Fibroblast of lung (primary cell): ENCODE data around the gene CDKN2B-AS1. TPM values are rescaled to one million over a fixed set of nuclear protein-coding genes. Genes with fewer than 3 reads are reported as not detected.

Experiments used
- DNase-seq, 2 donors: peaks; one replicate each; pipeline versions ENCODE4 v3.0.0 to v3.0.0-alpha.2; 2010; ENCODE audit warnings: low read depth in 2 of 2
- H2AFZ ChIP-seq: 2 replicates; pipeline ENCODE4 v1.5.1; 2012; ENCODE audit warnings: low read length, control low read depth, inconsistent platforms
- H3K27ac ChIP-seq: 2 replicates; pipeline ENCODE4 v1.5.1; 2011; ENCODE audit warnings: low read length, control low read depth; ENCODE audit not compliant: insufficient read depth
- H3K27me3 ChIP-seq: 2 replicates; pipeline ENCODE4 v1.5.1; 2011; ENCODE audit warnings: mild to moderate bottlenecking, low read length; ENCODE audit not compliant: control insufficient read depth, insufficient read depth
- H3K36me3 ChIP-seq: 2 replicates; pipeline ENCODE4 v1.5.1; 2011; ENCODE audit warnings: low read length; ENCODE audit not compliant: control insufficient read depth, insufficient read depth
- H3K4me1 ChIP-seq: 2 replicates; pipeline ENCODE4 v1.5.1; 2011; ENCODE audit warnings: low read length; ENCODE audit not compliant: control insufficient read depth, insufficient read depth; ENCODE audit errors: extremely low read depth
- H3K4me2 ChIP-seq: 2 replicates; pipeline ENCODE4 v1.5.1; 2011; ENCODE audit warnings: low read length, control low read depth; ENCODE audit not compliant: insufficient read depth; ENCODE audit errors: extremely low read depth
- H3K4me3 ChIP-seq, 4 experiments: fragments of 200-600 bp in 1 of 4; sonication (generic) in 1 of 4; replicated peaks in 1 of 4; 2 replicates each; pipeline ENCODE4 v1.5.1; 2011 to 2016; ENCODE audit warnings: low read length in 4 of 4, low read depth in 3 of 4, mild to moderate bottlenecking in 3 of 4, control low read depth in 2 of 4, inconsistent platforms in 1 of 4, mixed read lengths in 1 of 4; ENCODE audit not compliant: insufficient read depth in 1 of 4; ENCODE audit errors: control extremely low read depth in 1 of 4
- H3K79me2 ChIP-seq: 2 replicates; pipeline ENCODE4 v1.5.1; 2012; ENCODE audit warnings: mild to moderate bottlenecking, low read length, inconsistent platforms; ENCODE audit not compliant: control insufficient read depth, insufficient read depth
- H3K9ac ChIP-seq: 2 replicates; pipeline ENCODE4 v1.5.1; 2011; ENCODE audit warnings: mild to moderate bottlenecking, low read length, control low read depth; ENCODE audit not compliant: insufficient read depth
- H3K9me3 ChIP-seq: 2 replicates; pipeline ENCODE4 v1.5.1; 2012; ENCODE audit warnings: low read depth, low read length; ENCODE audit not compliant: control insufficient read depth, insufficient read depth
- H4K20me1 ChIP-seq: 2 replicates; pipeline ENCODE4 v1.5.1; 2011; ENCODE audit warnings: low read length; ENCODE audit not compliant: control insufficient read depth, insufficient read depth; ENCODE audit errors: extremely low read depth
- CTCF ChIP-seq, 2 donors: IDR thresholded peaks in 1 of 2; conservative IDR thresholded peaks in 1 of 2; 1 replicate in 1 of 2; 2 replicates in 1 of 2; pipeline ENCODE4 v1.5.1; 2011 to 2012; ENCODE audit warnings: low read length in 2 of 2, control low read depth in 1 of 2, inconsistent platforms in 1 of 2, low read depth in 1 of 2, mild to moderate bottlenecking in 1 of 2
- EZH2 ChIP-seq: IDR thresholded peaks from 2 replicates; pipeline ENCODE4 v1.5.1; 2012; ENCODE audit warnings: low read length, control low read depth, mild to moderate bottlenecking; ENCODE audit errors: missing control alignments
- polyA plus RNA-seq, 2 donors: library from polyadenylated mRNA; depleted of rRNA in 1 of 2; stranded (reverse) in 1 of 2; unstranded in 1 of 2; fragments of >200 nt; gene quantifications; 2 replicates each; pipeline ENCODE4 v1.2.1, GENCODE V29; 2011 to 2012; ENCODE audit warnings: missing spikeins in 1 of 2
- total RNA-seq: library from RNA; depleted of rRNA; stranded (reverse); fragments of >200 nt; gene quantifications from 2 replicates; pipeline ENCODE4 v1.2.1, GENCODE V29; 2014

Gene CDKN2B-AS1
- total and polyA plus RNA-seq, 2 donors (not counting 1 experiment from before 2014, with no cell fraction given), result 1.1 to 7.6 TPM

GRCh38 chr9:21984101-21984500, 10.5 kb upstream of the CDKN2B-AS1 start:
- Histone ChIP-seq H3K4me3 (no peak overlapping the region), H3K9me3 (no peaks in the 10 kb centered on the region), H3K9ac (no peak overlapping the region), H3K27me3 (peaks cover 3% of the 10 kb centered on the region), H3K4me1 (no peaks in the 10 kb centered on the region), H4K20me1 (no peaks in the 10 kb centered on the region), H2AFZ (no peak overlapping the region), H3K36me3 (no peaks in the 10 kb centered on the region), H3K79me2 (no peaks in the 10 kb centered on the region), H3K4me2 (no peak overlapping the region), H3K27ac (no peak overlapping the region)
- DNase-seq, result no peak
- TF ChIP-seq CTCF (conservative IDR thresholded peaks at IDR 0.05 in 1 of 2, IDR thresholded peaks at IDR 0.05 in 1 of 2; ENCODE audit: low read depth in 1 of 2, low read length in 2 of 2) (no peak), EZH2 (no peak)

GRCh38 chr9:21985964-21986667, 8.5 kb upstream of the CDKN2B-AS1 start:
- H2AFZ ChIP-seq, result no peak overlapping the region
- no peak overlapping the region for H3K27ac ChIP-seq
- no peaks in the 10 kb centered on the region for H3K27me3 ChIP-seq
- no peak overlapping the region for H3K4me3 ChIP-seq
- no peak for DNase-seq
- no peaks in the 10 kb centered on the region for H3K36me3 ChIP-seq
- H3K9me3 ChIP-seq, result no peaks in the 10 kb centered on the region
- H3K79me2 ChIP-seq, result peaks cover 2% of the 10 kb centered on the region
- no peak overlapping the region for H3K9ac ChIP-seq
- H3K4me1 ChIP-seq, result peaks cover 3% of the 10 kb centered on the region
- H3K4me2 ChIP-seq, result no peak overlapping the region
- H4K20me1 ChIP-seq, result no peaks in the 10 kb centered on the region
- TF ChIP-seq CTCF (conservative IDR thresholded peaks at IDR 0.05 in 1 of 2, IDR thresholded peaks at IDR 0.05 in 1 of 2; ENCODE audit: low read depth in 1 of 2, low read length in 2 of 2) (no peak), EZH2 (no peak)

GRCh38 chr9:21988056-21988990, 6.3 kb upstream of the CDKN2B-AS1 start:
- Histone ChIP-seq H3K79me2 (peaks cover 10% of the 10 kb centered on the region), H3K9ac (no peak overlapping the region), H3K4me2 (peak overlapping the region; percentile 95), H4K20me1 (no peaks in the 10 kb centered on the region), H2AFZ (peak overlapping the region; percentile 65), H3K27ac (peak overlapping the region; percentile 80), H3K4me3 (peak overlapping the region in 3 of 4 experiments; percentile 5 to 27 (median 5)), H3K9me3 (no peaks in the 10 kb centered on the region), H3K36me3 (no peaks in the 10 kb centered on the region), H3K4me1 (peaks cover 4% of the 10 kb centered on the region), H3K27me3 (no peaks in the 10 kb centered on the region)
- TF ChIP-seq CTCF (conservative IDR thresholded peaks at IDR 0.05 in 1 of 2, IDR thresholded peaks at IDR 0.05 in 1 of 2; ENCODE audit: low read depth in 1 of 2, low read length in 2 of 2), result no peak
- no peak for TF ChIP-seq EZH2
- no peak for DNase-seq
